Nephron progenitor cell (in vitro differentiated cells): ENCODE results near the gene CCDC121.
A peak's percentile ranks its signal among the peaks of the same experiment; 100 is the strongest.

Source experiments
- DNase-seq: peaks from one replicate; pipeline ENCODE4 v3.0.0; 2021
- H3K27ac Mint-ChIP-seq: 2 replicates; pipeline ENCODE4 v1.8.0; 2021; ENCODE audit warnings: mild to moderate bottlenecking, moderate library complexity, mixed read lengths
- H3K27me3 Mint-ChIP-seq: 2 replicates; pipeline ENCODE4 v1.8.0; 2021; ENCODE audit warnings: mild to moderate bottlenecking, low read depth, mixed read lengths; ENCODE audit not compliant: poor library complexity
- H3K36me3 Mint-ChIP-seq: 2 replicates; pipeline ENCODE4 v1.8.0; 2021; ENCODE audit warnings: low read depth, mixed read lengths
- H3K4me1 Mint-ChIP-seq: 2 replicates; pipeline ENCODE4 v1.8.0; 2021; ENCODE audit warnings: mixed read lengths
- H3K4me3 Mint-ChIP-seq: 2 replicates; pipeline ENCODE4 v1.8.0; 2021; ENCODE audit warnings: mild to moderate bottlenecking, moderate library complexity, mixed read lengths
- H3K9me3 Mint-ChIP-seq: 2 replicates; pipeline ENCODE4 v1.8.0; 2021; ENCODE audit warnings: mild to moderate bottlenecking, moderate library complexity, mixed read lengths
- TF ChIP-seq, protein P1 (sequence below): fragments of 200-600 bp; sonication (generic); IDR thresholded peaks from 2 replicates; pipeline ENCODE4 v1.5.0; 2021; ENCODE audit warnings: antibody characterized with exemption

CCDC121 gene

DNA sequence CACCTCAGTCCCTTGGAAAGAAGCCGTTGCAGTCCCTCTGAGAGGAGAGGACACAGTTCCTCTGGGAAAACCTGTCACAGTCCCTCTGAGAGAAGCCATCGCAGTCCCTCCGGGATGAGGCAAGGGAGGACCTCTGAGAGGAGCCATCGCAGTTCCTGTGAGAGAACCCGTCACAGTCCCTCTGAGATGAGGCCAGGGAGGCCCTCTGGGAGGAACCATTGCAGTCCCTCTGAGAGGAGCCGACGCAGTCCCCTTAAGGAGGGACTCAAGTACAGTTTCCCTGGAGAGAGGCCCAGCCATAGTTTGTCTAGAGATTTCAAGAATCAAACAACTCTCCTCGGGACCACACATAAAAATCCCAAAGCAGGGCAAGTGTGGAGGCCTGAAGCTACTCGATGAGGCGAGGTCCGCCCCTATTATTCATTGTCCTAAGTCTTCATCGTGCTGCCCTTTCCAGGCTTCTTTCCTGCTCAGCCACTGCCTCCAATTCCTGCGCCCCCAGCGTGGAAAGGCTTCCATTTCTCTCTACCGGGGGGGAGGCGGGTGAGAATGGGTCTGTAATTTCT, 46.6 kb downstream of the CCDC121 start:
- H3K4me3 Mint-ChIP-seq, result peak overlapping the region; percentile 97
- H3K27me3 Mint-ChIP-seq, result peaks cover 47% of the 10 kb centered on the region
- TF ChIP-seq, protein P1, sequence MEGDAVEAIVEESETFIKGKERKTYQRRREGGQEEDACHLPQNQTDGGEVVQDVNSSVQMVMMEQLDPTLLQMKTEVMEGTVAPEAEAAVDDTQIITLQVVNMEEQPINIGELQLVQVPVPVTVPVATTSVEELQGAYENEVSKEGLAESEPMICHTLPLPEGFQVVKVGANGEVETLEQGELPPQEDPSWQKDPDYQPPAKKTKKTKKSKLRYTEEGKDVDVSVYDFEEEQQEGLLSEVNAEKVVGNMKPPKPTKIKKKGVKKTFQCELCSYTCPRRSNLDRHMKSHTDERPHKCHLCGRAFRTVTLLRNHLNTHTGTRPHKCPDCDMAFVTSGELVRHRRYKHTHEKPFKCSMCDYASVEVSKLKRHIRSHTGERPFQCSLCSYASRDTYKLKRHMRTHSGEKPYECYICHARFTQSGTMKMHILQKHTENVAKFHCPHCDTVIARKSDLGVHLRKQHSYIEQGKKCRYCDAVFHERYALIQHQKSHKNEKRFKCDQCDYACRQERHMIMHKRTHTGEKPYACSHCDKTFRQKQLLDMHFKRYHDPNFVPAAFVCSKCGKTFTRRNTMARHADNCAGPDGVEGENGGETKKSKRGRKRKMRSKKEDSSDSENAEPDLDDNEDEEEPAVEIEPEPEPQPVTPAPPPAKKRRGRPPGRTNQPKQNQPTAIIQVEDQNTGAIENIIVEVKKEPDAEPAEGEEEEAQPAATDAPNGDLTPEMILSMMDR, result no peak
- H3K9me3 Mint-ChIP-seq, result peaks cover 81% of the 10 kb centered on the region
- peaks cover 26% of the 10 kb centered on the region for H3K4me1 Mint-ChIP-seq
- peak; percentile 1 for DNase-seq
- peaks cover 46% of the 10 kb centered on the region for H3K36me3 Mint-ChIP-seq
- no peak overlapping the region for H3K27ac Mint-ChIP-seq

DNA sequence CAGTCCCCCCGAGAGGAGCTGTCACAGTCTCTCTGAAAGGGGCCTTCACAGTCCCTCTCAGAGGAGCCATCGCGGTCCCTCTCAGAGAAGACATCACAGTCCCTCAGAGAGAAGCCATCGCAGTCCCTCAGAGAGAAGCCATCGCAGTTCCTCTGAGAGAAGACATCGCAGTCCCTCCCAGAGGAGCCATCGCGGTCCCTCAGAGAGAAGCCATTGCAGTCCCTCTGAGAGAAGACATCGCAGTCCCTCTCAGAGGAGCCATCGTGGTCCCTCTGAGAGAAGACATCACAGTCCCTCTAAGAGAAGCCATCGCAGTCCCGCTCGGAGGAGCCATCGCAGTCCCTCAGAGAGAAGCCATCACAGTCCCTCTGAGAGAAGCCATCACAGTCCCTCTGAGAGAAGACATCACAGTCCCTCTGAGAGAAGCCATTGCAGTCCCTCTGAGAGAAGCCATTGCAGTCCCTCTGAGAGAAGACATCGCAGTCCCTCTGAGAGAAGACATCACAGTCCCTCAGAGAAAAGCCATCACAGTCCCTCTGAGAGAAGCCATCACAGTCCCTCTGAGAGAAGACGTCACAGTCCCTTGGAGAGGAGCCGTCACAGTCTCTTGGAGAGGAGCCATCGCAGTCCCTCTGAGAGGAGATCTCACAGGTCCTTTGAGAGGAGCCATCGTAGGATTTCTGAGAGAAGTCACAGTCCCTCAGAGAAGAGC, 47.2 kb downstream of the CCDC121 start:
- Mint-ChIP-seq H3K4me3 (peak overlapping the region; percentile 36), H3K4me1 (peaks cover 26% of the 10 kb centered on the region), H3K27me3 (peaks cover 49% of the 10 kb centered on the region), H3K36me3 (peaks cover 40% of the 10 kb centered on the region), H3K27ac (no peak overlapping the region), H3K9me3 (peaks cover 81% of the 10 kb centered on the region)
- TF ChIP-seq, protein P1, result no peak
- DNase-seq, result no peak
